ENCODE results near the gene DCAF7.
A peak's percentile ranks its signal among the peaks of the same experiment; 100 is the strongest.

The DCAF7 gene

DNA sequence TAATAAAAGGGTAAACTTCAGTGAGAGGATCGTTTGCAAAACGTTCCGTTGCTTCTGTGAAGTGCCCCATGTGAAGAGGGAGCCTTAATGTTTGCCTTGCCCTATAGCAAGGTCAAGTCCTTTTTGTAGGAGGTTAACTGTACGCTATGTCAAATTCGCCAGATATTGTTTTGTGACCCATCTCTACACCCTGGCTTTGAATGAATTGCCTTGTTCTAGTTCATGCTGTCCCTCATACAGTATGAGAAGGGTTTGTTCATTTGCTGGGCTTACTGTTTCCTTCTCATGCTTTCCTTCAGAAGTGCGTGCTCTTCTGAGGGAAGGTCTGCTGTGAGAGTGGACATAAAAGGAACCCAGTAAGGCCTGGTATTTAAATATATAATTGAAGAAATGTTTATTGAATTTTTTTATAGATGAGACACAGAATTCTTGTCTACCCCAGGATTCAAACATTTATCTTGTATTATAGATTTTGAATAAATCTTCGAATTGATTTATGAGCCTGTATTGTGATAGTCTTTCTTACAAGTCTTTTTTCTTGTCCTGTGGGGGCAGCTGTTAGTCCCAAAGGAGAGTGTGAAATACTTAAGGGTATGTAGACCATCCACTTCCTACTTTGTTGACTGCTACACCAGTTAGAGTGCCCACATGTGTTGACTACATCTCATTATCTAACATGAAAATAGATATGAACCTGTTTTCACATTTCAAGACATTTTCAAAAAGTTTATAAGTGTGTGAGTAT, 73.7 kb downstream of the DCAF7 start:
- Histone ChIP-seq H3K27ac (ENCODE audit: low read length) (peak overlapping the region; percentile 77), H3K4me1 (ENCODE audit: control insufficient read depth in 1 of 2, insufficient read depth in 2 of 2, low read length in 2 of 2) (peaks cover 6 to 37% of the 10 kb centered on the region in 2 donors), H3K27me3 (ENCODE audit: low read depth, low read length) (no peaks in the 10 kb centered on the region), H3K36me3 (ENCODE audit: control insufficient read depth in 1 of 2, insufficient read depth in 2 of 2, low read length in 2 of 2) (no peaks in the 10 kb centered on the region), H3K9me3 (ENCODE audit: control insufficient read depth in 1 of 2, low read length in 2 of 2) (no peaks in the 10 kb centered on the region), H3K4me3 (ENCODE audit: low read depth in 1 of 2, low read length in 2 of 2) (peak overlapping the region; percentile 81 to 93)

DNA sequence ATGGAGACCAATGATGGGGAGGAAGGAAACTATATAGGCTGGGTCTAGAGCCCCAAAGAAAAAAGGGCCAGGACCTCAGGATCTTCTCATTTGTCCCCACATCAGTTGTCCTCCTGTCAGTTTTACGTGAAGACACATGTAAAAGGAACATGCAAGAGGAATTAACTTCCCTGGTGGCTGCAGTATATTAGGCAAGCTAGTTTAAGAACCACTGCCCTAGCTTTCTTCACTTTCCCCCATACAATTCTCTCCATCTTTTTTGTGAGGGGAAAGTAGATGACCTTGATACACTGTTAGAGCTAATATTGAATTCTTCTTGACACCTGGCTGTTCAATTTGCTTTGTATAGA, 74.2 kb downstream of the DCAF7 start:
- H3K4me3 ChIP-seq (ENCODE audit: low read depth in 1 of 2, low read length in 2 of 2) = no peak overlapping the region
- H3K4me1 ChIP-seq (ENCODE audit: control insufficient read depth in 1 of 2, insufficient read depth in 2 of 2, low read length in 2 of 2) = peaks cover 6 to 37% of the 10 kb centered on the region in 2 donors
- no peaks in the 10 kb centered on the region for H3K27me3 ChIP-seq (ENCODE audit: low read depth, low read length)
- no peaks in the 10 kb centered on the region for H3K9me3 ChIP-seq (ENCODE audit: control insufficient read depth in 1 of 2, low read length in 2 of 2)
- no peaks in the 10 kb centered on the region for H3K36me3 ChIP-seq (ENCODE audit: control insufficient read depth in 1 of 2, insufficient read depth in 2 of 2, low read length in 2 of 2)
- H3K27ac ChIP-seq (ENCODE audit: low read length) = no peak overlapping the region

DNA sequence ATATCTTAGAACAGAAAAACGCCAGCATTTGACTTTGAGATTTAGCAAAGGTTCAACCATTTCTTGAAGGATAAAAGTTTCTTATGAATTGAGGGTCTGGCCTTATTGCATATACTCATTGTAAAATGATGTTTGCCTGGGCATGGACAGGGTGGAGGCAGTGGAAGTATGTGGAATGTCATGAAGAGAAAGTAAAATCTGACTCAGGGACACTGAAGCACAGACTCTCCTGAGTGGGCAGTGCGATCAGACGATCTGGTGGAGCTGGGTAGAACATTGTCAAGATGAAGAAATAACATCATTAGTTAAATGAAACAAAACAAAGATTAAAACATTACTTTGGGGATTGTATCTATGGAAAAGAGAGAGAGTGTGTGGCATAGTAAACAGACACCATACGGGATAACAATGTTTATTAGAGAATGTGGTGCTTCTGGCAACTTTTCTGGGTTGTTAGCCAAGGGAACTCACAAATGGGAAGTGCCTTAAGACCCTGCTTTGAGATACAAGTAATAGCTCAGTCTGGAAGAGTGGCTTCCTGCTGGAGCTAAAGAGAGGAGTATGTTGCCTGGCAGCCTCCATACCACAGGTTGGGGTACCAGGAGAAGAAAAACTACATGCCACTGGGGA, 76.4 kb downstream of the DCAF7 start:
- H3K36me3 ChIP-seq (ENCODE audit: control insufficient read depth in 1 of 2, insufficient read depth in 2 of 2, low read length in 2 of 2) = no peaks in the 10 kb centered on the region
- H3K4me1 ChIP-seq (ENCODE audit: control insufficient read depth in 1 of 2, insufficient read depth in 2 of 2, low read length in 2 of 2) = peaks cover 6 to 41% of the 10 kb centered on the region in 2 donors
- no peak overlapping the region for H3K4me3 ChIP-seq (ENCODE audit: low read depth in 1 of 2, low read length in 2 of 2)
- no peaks in the 10 kb centered on the region for H3K9me3 ChIP-seq (ENCODE audit: control insufficient read depth in 1 of 2, low read length in 2 of 2)
- H3K27ac ChIP-seq (ENCODE audit: low read length) = peak overlapping the region; percentile 35
- H3K27me3 ChIP-seq (ENCODE audit: low read depth, low read length) = no peaks in the 10 kb centered on the region

DNA sequence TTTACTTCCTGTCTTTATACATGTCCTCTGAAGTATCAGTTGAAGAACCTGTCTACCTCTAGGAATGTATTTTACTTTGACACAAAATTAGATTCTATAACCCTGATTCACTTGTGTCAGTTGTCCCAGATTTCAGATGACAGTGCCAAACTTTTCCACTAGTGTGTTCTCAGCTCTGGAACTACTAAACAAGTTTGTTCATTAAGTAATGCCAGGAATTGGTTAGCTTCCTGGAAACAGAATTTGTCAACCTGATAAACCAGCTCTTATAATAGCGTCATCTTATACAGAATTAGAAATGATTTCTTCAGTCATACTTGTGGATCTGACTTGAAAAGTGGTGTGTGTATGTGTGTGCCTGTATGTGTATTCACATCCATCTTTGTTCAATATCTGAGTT, 79.3 kb downstream of the DCAF7 start:
- Histone ChIP-seq H3K4me1 (ENCODE audit: control insufficient read depth in 1 of 2, insufficient read depth in 2 of 2, low read length in 2 of 2) (peaks cover 12 to 34% of the 10 kb centered on the region in 2 donors), H3K27me3 (ENCODE audit: low read depth, low read length) (no peaks in the 10 kb centered on the region), H3K9me3 (ENCODE audit: control insufficient read depth in 1 of 2, low read length in 2 of 2) (no peaks in the 10 kb centered on the region), H3K4me3 (ENCODE audit: low read depth in 1 of 2, low read length in 2 of 2) (no peak overlapping the region), H3K36me3 (ENCODE audit: control insufficient read depth in 1 of 2, insufficient read depth in 2 of 2, low read length in 2 of 2) (peaks cover 5 to 10% of the 10 kb centered on the region in 2 donors), H3K27ac (ENCODE audit: low read length) (no peak overlapping the region)

DNA sequence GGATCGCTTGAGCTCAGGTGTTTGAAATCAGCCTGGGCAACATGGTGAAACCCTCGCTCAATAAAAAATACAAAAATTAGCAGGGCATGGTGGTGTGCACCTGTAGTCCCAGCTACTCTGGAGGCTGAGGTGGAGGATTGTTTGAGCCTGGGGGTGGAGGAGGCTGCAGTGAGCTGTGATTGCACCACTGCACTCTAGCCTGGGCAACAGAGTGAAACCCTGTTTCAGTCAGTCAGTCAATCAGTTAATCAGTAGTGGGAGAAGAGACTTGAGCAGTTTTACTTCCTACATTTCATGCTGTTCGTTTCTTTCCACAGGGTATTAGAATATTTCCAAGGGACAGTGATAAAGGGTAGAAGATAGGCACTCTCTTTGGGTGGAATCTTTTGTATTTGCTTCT, 80.8 kb downstream of the DCAF7 start:
- H3K27ac ChIP-seq (ENCODE audit: low read length) = no peak overlapping the region
- no peaks in the 10 kb centered on the region for H3K9me3 ChIP-seq (ENCODE audit: control insufficient read depth in 1 of 2, low read length in 2 of 2)
- no peak overlapping the region for H3K4me3 ChIP-seq (ENCODE audit: low read depth in 1 of 2, low read length in 2 of 2)
- H3K27me3 ChIP-seq (ENCODE audit: low read depth, low read length) = no peaks in the 10 kb centered on the region
- H3K4me1 ChIP-seq (ENCODE audit: control insufficient read depth in 1 of 2, insufficient read depth in 2 of 2, low read length in 2 of 2) = peaks cover 13 to 34% of the 10 kb centered on the region in 2 donors
- peaks cover 7 to 13% of the 10 kb centered on the region in 2 donors for H3K36me3 ChIP-seq (ENCODE audit: control insufficient read depth in 1 of 2, insufficient read depth in 2 of 2, low read length in 2 of 2)

DNA sequence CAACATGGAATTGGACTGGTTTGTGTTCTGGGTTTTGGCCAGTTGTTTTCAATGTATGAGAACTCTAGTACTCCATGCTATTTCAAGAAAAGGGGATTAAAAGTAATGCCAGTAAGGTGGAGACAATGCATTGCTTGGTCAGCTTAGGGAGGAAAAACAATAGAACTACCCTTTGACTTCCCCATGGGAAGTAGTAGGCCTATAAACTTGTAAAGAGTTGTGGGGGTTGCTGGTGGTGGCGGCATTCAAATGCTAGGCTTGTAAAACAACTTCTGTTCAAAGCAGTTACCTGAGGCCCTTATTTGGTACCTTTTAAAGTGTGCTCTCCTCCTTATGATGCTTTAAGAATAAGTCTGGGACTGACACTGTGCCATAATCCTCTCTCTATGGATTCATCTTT, 81.3 kb downstream of the DCAF7 start:
- Histone ChIP-seq H3K4me1 (ENCODE audit: control insufficient read depth in 1 of 2, insufficient read depth in 2 of 2, low read length in 2 of 2) (peaks cover 13 to 30% of the 10 kb centered on the region in 2 donors), H3K9me3 (ENCODE audit: control insufficient read depth in 1 of 2, low read length in 2 of 2) (no peaks in the 10 kb centered on the region), H3K27ac (ENCODE audit: low read length) (no peak overlapping the region), H3K4me3 (ENCODE audit: low read depth in 1 of 2, low read length in 2 of 2) (no peak overlapping the region), H3K36me3 (ENCODE audit: control insufficient read depth in 1 of 2, insufficient read depth in 2 of 2, low read length in 2 of 2) (peaks cover 9 to 19% of the 10 kb centered on the region in 2 donors), H3K27me3 (ENCODE audit: low read depth, low read length) (no peaks in the 10 kb centered on the region)

DNA sequence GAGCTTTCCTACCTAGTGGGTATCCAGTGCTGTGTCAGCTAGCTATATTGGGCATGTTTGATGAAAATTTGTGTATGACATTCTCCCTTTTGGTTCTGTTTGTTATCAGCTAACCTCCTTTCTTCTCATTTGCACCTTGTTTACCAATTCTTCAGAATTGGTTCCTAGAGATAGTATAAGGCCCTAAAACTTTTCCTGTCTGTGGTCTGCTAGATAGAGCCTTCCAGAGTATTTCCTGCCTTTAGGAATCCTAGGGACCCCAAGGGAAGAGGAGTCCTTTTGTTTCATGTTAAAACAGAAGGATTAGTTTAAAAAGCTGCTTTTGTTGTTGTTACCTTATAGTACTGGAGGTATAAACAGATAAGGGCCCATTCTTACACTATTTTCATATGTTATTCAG, 83.5 kb downstream of the DCAF7 start:
- Histone ChIP-seq H3K27ac (ENCODE audit: low read length) (peak overlapping the region; percentile 52), H3K4me3 (ENCODE audit: low read depth in 1 of 2, low read length in 2 of 2) (no peak overlapping the region), H3K4me1 (ENCODE audit: control insufficient read depth in 1 of 2, insufficient read depth in 2 of 2, low read length in 2 of 2) (peaks cover 7 to 28% of the 10 kb centered on the region in 2 donors), H3K27me3 (ENCODE audit: low read depth, low read length) (no peaks in the 10 kb centered on the region), H3K36me3 (ENCODE audit: control insufficient read depth in 1 of 2, insufficient read depth in 2 of 2, low read length in 2 of 2) (peaks cover 17 to 28% of the 10 kb centered on the region in 2 donors), H3K9me3 (ENCODE audit: control insufficient read depth in 1 of 2, low read length in 2 of 2) (no peaks in the 10 kb centered on the region)

DNA sequence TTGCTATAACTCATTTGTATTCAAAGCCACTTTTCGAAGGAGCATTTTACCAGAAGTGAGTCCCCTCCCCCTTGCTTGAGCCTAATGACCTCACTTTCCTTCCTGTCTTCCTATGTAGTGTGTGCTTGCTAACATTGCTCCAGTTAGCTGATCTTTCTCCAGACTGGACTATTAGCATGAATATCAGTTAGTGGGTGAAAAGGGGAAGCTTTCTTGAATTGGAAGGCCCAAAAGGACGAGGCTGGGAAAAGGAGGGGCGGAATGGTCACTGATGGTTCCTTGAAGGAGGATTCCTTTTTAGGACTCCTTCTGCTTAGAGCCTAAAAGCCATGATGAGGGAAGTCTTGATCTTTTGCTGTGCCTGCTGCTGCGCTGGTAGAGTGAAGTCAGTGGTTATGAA, 83.9 kb downstream of the DCAF7 start:
- H3K4me1 ChIP-seq (ENCODE audit: control insufficient read depth in 1 of 2, insufficient read depth in 2 of 2, low read length in 2 of 2) = peaks cover 7 to 32% of the 10 kb centered on the region in 2 donors
- peaks cover 17 to 29% of the 10 kb centered on the region in 2 donors for H3K36me3 ChIP-seq (ENCODE audit: control insufficient read depth in 1 of 2, insufficient read depth in 2 of 2, low read length in 2 of 2)
- no peaks in the 10 kb centered on the region for H3K9me3 ChIP-seq (ENCODE audit: control insufficient read depth in 1 of 2, low read length in 2 of 2)
- no peaks in the 10 kb centered on the region for H3K27me3 ChIP-seq (ENCODE audit: low read depth, low read length)
- H3K27ac ChIP-seq (ENCODE audit: low read length) = peak overlapping the region; percentile 52
- no peak overlapping the region for H3K4me3 ChIP-seq (ENCODE audit: low read depth in 1 of 2, low read length in 2 of 2)

DNA sequence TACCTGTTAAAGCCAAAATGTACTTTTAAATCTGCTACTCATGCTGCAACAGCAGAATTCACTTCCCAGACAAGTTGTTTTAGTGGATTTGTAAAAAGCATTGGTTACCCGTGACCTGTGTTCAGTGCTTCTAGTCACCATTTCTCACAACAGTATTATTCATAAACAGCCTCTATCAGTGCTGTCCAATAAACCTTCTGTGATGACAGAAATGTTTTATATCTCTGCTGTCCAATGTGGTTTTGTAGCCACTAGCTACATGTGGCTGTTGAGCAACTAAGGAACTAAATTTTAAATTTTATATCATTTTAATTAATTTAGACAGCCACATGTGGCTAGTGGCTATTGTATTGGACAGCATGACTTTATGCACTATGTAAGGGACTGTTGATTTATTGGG, 84.5 kb downstream of the DCAF7 start:
- H3K27me3 ChIP-seq (ENCODE audit: low read depth, low read length) = no peaks in the 10 kb centered on the region
- H3K4me1 ChIP-seq (ENCODE audit: control insufficient read depth in 1 of 2, insufficient read depth in 2 of 2, low read length in 2 of 2) = peaks cover 7 to 33% of the 10 kb centered on the region in 2 donors
- H3K27ac ChIP-seq (ENCODE audit: low read length) = no peak overlapping the region
- no peaks in the 10 kb centered on the region for H3K9me3 ChIP-seq (ENCODE audit: control insufficient read depth in 1 of 2, low read length in 2 of 2)
- H3K4me3 ChIP-seq (ENCODE audit: low read depth in 1 of 2, low read length in 2 of 2) = no peak overlapping the region
- H3K36me3 ChIP-seq (ENCODE audit: control insufficient read depth in 1 of 2, insufficient read depth in 2 of 2, low read length in 2 of 2) = peaks cover 17 to 29% of the 10 kb centered on the region in 2 donors

DNA sequence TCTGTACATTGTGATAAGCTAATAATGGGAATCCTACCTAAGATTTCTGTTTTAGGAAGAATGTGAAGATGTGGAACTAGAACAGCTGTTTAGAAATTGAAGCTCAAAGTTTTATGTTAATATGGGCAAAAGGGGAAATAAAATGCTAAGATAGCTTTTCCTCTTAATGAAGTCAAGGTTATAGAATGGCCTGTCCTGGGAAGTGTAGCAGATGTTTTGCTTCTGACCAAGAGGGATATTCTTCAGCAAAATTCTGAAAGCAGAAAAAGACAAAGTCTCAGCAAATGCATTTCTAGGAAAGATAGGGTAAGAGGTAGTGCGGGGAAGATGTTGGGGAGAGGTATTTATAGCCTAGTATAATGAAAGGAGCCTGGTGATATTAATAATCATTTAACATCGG, 85.0 kb downstream of the DCAF7 start:
- peaks cover 7 to 33% of the 10 kb centered on the region in 2 donors for H3K4me1 ChIP-seq (ENCODE audit: control insufficient read depth in 1 of 2, insufficient read depth in 2 of 2, low read length in 2 of 2)
- peaks cover 17 to 29% of the 10 kb centered on the region in 2 donors for H3K36me3 ChIP-seq (ENCODE audit: control insufficient read depth in 1 of 2, insufficient read depth in 2 of 2, low read length in 2 of 2)
- no peak overlapping the region for H3K27ac ChIP-seq (ENCODE audit: low read length)
- no peaks in the 10 kb centered on the region for H3K27me3 ChIP-seq (ENCODE audit: low read depth, low read length)
- H3K9me3 ChIP-seq (ENCODE audit: control insufficient read depth in 1 of 2, low read length in 2 of 2) = no peaks in the 10 kb centered on the region
- H3K4me3 ChIP-seq (ENCODE audit: low read depth in 1 of 2, low read length in 2 of 2) = no peak overlapping the region

DNA sequence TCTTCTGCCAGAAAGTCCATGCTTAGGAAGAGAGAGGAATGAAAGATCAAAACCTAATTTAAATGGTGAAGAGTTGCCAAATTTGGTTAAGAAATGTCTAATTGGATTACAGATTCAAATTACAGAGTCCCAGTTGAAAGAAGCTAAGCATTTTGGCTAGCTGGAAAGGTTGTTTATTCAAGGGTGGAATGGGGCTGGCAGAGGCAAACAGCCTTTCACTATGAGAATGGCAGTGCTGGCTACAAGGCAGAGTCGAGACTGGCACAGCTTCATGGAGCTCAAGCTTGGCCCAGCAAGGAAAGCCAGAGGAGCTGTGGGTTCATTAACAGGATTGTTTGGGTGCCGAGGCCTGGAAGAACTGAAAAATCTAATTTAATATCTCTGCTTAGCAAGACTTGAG, 85.5 kb downstream of the DCAF7 start:
- no peaks in the 10 kb centered on the region for H3K27me3 ChIP-seq (ENCODE audit: low read depth, low read length)
- peaks cover 17 to 29% of the 10 kb centered on the region in 2 donors for H3K36me3 ChIP-seq (ENCODE audit: control insufficient read depth in 1 of 2, insufficient read depth in 2 of 2, low read length in 2 of 2)
- H3K4me1 ChIP-seq (ENCODE audit: control insufficient read depth in 1 of 2, insufficient read depth in 2 of 2, low read length in 2 of 2) = peaks cover 7 to 31% of the 10 kb centered on the region in 2 donors
- no peak overlapping the region for H3K27ac ChIP-seq (ENCODE audit: low read length)
- no peak overlapping the region for H3K4me3 ChIP-seq (ENCODE audit: low read depth in 1 of 2, low read length in 2 of 2)
- H3K9me3 ChIP-seq (ENCODE audit: control insufficient read depth in 1 of 2, low read length in 2 of 2) = no peaks in the 10 kb centered on the region

All from muscle layer of duodenum (tissue), 2 donors.